ENCODE results near the gene SCO1.
"Not testable (repeated sequence)": the region's sequence is repeated elsewhere in the genome, so short reads cannot be mapped to it uniquely, and the experiment has no call there.

SCO1 gene

DNA sequence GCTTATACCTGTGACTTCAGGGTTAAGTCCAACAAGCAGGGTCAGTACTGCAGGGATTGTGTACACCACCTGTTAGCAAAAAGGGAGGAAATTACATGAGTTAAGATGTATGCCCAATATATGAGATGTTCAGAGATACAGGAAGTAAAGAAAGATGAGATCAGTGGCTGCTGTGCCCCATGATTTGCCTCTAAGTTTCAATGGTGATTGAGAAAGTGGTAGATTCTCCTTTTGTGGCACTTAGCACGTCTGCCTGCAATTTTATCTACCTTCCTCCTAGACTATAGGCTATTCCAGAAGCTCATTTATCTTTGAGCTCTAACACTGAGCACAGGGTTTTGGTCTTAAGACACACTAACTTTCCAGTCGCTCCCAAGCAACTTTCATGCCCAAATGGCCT is 28.9 kb upstream of the SCO1 start:
- DNase-seq (ENCODE audit: low read depth in 2 of 2), result no peak

DNA sequence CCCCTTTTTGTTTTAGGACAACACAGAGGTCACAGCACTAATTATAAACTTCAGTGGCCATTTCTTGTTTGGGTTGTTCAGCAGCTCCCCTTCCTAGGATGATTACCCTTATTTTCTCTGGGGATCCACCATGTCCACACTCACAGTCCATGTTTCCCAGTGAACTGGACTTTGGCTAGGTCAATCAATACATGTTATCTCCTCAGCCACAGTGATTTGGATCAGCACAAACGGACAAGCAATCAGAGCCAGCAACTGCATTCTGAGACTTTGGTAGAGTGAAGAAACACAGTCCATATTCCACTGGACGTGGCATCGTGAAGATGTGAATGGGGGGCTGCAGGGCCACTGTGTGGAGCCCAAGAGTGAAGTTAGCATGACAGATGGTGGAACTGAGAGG is 27.9 kb upstream of the SCO1 start:
- DNase-seq (ENCODE audit: low read depth in 2 of 2), result no peak

DNA sequence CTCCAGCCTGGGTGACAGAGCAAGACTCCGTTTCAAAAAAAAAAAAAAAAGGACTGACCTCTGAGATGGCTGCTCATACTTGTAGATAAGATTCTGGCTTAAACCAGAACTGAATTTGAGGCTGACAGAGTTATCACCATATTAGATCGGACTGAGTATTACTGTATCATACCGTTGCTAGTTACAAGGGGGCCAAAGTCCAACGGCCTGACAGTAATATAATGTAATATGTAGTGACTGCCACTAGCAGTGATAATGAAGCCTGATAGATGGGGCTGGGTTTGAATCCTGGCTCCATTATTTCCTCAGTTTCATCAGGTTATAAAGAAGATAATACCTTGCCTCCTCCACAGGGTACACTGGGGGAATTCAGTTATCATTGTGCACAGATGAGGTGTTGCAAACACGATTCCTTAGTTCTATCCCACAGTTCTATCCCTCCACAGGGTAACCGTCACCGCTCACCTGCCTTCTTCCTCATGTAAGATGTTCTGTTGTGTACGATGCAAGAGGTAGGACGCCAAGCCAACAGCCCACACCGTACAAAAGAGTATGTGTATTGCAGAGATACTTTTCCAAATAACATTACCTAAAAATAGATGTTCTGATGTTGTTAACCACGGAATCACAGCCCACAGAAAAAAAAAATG is 27.3 kb upstream of the SCO1 start:
- DNase-seq (ENCODE audit: low read depth in 2 of 2), result no peak

DNA sequence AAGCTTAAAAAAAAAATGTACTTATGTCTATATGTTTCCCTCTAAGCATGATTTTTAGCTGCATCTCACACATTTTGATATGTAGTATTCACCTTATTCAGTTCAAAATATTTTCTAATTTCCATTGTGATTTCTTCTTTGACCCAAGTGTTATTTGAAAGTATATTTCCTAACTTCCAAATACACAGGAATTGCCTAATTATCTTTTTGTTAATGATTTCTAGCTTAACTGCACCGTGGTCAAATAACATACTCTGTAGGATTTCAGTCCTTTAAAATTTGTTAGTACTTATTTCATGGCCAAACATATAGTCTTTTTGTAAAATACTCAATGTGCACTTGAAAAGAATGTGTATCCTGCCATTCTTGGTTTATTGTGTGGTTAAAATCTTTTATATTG is 21.2 kb upstream of the SCO1 start:
- DNase-seq (ENCODE audit: low read depth in 2 of 2), result no peak

DNA sequence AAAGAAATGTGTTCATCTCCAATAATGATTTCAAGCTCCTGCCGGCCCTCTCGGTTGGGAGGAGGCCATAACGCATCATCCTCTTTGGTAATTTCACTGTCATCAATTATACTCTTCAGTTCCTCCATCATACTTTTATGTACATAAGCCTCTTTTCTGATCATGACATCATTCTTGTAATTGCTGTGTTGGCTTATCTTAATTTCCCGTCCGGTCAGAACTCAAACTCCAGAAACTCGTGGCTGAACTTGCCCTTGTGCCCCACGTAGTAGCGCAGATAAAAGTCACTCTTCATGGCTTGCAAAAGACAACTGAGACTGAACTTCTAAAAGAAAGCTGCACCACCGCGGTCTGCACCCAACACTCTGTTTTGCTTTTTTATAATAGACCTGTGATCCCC is 18.9 kb upstream of the SCO1 start:
- DNase-seq (ENCODE audit: low read depth in 2 of 2), result no peak

DNA sequence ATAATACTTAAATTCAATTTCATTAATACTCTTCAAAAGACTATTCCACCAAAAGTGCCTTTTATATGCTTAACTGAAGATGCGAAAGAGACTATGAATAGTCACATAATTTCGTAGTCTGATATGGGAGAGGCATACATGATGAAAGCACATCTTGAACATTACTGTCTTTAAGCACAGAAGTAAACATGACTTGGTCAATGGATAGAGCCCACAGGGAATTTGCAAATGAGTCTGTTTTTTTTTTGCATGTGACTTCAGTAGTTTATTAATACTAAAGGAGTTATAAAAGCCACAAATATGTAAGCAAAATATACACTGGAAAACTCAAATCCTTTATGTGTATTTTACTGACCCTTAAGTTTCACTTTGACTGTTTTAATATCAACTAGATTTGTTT is 16.0 kb upstream of the SCO1 start:
- no peak for DNase-seq (ENCODE audit: low read depth in 2 of 2)

DNA sequence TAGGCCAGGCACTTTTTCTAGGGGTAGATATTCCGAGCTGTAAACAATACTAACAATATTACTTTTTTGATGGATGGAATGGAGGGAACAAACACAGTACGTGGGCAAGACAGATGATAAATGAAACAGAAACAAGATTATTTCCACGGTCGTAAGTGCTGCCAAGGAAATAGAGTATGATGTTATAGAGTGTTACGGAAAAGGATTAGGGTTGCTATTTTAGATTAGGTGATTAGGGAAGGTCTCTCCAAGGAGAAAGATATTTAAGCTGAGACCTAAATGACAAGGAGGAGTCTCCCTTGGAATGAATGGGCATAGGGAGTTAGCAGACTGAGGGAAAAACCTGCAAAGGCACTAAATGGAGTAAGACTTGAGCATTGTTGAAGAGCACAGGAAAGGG is 8.4 kb upstream of the SCO1 start:
- no peak for DNase-seq (ENCODE audit: low read depth in 2 of 2)

DNA sequence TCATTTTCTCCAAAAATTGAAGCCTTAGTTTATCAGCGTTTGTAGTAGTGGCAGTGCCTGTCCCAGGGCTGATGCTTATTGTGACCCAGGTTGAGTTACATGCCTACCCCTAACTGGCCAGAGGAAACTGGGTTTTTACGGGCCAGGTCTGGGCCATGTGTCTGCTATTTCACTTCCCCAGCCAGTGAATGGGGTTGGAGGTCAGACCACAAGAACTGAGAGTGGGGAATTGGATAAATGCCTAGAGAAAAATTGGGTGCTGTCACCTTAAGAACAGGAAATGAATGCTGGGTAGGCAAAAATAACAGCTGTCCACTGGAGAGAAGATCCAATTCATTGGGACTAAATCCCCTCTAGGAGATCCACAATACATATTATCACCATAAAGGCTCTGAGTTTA is 5.2 kb upstream of the SCO1 start:
- DNase-seq (ENCODE audit: low read depth in 2 of 2), result no peak

DNA sequence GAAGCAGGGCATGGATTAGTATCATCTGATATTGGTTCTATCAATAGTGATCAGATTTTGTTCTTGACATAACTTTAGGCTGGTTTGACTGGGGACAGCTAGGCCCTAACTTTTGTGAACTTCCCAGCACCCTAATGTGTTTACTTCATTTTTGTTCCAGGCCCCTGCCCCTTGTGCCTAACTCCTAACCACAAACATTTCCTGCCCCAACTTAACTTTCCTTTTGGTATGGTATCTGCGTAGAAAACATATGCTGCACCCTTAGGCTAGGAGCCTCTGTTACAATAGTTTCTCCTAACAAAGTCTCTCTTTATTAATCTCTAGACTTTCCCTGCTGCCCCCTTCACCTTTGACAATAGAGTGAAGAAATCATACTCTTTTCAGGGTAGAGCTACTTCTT is 2.5 kb upstream of the SCO1 start:
- DNase-seq (ENCODE audit: low read depth in 2 of 2), result no peak

DNA sequence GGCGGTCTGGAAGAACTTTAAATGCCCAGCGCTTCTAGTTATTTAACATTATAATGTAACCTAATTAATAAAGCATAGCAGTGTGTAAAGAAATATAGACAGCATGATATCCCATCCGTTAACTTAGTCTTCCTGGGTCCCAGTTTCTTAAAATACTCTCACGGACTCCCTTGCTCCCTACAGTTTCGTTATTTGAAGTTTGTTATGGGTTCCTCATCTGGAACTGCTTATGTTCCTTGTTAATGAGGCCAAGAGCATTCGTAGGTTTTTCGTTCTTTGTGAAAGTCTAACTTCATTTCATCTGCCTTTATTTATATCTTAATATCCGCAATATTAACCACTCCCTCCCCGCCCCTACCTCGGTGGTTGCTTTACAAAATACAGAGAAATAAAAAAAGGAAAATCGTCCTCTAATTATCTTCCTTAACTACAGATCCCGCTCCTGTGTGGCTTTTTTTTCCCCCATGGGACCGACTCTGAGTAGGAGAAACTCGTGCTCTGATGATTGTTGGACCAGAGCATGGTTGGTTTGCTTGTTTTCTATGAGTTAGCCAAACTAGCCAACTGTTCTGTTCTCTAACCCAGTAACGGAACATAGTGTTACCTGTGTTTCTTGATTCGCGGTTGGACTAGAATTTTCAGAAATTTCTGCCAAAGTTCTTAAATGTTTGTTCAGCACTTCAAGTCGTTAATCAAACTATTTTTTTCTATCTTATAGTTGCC is 924 bp upstream of the SCO1 start:
- no peak for DNase-seq (ENCODE audit: low read depth in 2 of 2)

DNA sequence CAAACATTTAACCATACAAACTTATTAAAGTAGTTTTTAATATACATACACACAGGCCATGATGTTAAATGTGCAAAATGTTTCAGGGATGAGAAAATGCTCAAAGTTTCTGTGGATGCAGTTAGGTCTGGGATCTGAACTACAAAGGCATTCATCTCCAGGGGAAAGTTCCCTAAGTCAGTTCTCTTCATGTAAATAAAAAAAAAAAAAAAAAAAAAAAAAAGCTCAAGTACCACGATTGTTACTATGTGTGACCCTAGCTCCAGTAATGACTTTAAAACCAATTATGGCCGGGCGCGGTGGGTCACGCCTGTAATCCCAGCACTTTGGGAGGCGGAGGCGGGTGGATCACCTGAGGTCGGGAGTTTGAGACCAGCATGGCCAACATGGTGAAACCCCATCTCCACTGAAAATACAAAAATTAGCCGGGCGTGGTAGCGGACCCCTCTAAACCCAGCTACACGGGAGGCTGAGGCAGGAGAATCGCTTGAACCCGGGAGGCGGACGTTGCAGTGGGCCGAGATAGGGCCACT is 1.4 kb downstream of the SCO1 start:
- not testable (repeated sequence) for DNase-seq (ENCODE audit: low read depth in 2 of 2)

DNA sequence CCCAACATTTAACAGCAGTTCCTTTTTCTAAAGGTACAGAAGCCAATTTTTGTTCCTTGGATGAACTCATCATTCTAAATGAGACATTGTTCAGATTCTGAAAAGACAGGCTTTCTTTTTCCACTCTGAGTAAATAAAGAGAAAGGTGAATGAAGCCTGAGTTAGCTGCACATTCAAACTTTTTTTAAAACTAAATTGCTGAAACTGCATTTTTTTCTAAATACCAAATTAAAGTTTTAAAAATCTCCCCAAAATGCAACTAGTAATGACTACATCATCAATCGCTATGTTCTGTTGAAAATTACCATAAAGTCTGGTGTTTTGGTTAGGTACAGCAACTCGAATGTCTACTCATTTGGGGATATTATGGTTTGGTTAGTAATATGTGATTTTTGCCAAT is 9.8 kb downstream of the SCO1 start:
- DNase-seq (ENCODE audit: low read depth in 2 of 2), result no peak

DNA sequence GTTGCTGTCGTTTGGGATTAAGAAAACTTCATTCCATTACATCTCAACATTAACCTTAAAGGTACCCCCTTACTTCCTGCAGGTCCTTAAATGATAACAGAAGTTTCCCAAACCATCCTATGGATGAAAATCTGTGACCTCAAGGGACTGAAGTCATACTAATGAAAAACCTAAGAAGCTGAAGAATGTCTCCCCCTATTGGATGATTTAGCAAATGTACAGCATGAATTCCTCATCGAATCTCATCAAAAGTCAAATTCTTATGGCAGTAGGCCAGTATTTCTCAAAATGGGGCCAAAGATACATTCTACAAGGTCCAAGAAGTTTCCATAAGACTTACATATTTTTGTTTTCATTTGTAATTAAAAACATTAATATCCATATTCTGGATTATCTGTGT is 13.5 kb downstream of the SCO1 start:
- DNase-seq (ENCODE audit: low read depth in 2 of 2), result no peak

DNA sequence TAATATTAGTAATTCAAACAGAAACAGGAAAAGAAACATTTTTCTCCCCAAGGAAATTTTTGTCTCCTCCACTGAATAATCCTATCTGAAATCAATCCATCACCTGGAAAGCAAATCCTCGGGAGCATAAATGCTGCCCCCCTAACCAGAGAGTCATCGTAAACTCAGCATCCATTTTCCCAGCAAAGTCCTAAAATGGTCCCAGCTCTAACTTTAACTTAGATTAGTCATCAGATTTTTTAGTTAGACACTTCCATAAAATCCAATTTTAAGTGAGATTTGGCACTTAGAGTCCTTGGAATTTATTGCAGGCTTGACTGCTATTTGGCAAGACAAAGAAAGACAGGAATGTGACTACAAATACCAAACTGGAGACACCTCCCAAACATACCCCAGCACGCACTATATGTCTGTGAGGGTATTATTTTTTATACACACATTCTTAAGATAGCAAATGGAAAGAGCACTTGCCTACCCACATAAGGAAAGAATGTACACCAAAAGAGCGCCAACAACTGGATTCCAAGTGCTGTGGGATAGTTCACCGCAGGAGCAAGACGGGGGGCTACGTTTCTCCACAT is 15.4 kb downstream of the SCO1 start:
- DNase-seq (ENCODE audit: low read depth in 2 of 2), result no peak

DNA sequence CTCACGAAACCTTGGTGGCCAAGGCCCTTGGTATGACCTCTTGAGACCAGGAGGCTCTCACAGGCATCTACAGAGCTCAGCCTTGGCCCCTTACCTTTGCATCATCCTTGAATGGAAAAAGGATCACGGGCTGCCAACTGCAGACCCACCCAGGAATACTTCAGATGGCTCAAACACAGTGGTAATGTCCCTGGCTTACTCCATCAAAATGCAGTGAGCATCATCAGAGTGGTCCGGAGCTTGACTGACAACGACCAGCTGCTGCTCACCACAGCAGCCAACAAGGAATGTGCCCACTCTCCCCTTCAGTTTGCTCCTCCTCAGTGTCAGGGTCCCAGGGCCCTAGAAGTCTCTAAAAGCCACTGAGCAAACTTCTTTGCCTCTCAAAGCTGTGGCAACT is 22.6 kb downstream of the SCO1 start:
- DNase-seq (ENCODE audit: low read depth in 2 of 2), result no peak

DNA sequence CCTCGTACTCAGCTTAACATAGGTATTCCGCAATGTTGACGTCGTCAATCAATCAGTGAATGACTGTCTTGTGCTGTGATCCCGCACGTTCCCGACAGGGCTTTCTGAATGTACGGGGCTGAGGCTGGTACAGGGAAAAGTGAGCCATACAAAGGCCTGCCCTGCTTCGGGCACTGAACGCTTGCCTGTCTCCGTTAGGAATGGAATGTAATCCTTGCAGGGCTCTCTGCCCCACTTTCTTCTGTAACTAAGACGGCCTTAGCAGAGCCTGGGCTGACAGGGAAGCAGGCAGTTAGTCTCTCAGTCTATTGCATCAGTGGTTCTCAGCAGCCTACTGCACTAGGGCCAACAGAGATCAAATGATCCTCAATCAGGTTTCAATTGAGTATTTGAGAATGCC is 24.0 kb downstream of the SCO1 start:
- DNase-seq (ENCODE audit: low read depth in 2 of 2), result no peak

DNA sequence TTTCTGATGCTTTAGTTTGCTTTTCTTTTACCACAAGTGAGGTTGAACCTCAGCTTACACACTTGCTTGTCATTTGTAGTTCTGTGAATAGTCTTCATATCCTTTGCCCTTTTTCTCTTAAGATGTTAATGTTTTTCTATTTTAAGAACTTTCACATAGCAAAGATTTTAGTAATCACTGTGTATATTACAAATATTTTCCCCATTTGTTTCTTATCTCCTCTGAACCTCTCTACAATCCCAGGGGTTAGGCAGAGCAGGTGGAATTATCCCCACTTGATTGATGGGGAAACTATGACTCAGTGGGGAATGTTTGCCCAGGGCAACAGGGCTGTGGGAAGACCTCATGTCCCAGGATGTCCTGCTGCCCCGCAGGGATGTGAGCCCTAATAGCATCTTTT is 28.6 kb downstream of the SCO1 start:
- no peak for DNase-seq (ENCODE audit: low read depth in 2 of 2)

DNA sequence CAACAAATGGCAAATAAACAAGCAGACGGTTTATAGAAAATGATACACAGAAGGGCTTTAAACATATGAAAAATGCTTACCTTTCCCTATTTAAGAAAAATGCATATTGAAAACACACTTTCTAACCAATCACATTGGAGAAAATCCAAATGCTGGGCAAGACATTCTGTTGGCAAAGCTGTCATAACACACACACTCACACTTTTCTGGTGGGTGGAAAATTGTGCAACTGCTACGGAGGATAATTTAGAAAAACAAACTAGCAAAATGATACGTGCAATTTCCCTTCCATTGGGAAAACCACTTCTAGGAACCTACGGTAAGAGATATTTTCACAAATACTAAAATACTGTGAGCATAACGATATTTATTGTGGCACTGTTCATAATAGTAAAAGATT is 30.4 kb downstream of the SCO1 start:
- no peak for DNase-seq (ENCODE audit: low read depth in 2 of 2)

DNA sequence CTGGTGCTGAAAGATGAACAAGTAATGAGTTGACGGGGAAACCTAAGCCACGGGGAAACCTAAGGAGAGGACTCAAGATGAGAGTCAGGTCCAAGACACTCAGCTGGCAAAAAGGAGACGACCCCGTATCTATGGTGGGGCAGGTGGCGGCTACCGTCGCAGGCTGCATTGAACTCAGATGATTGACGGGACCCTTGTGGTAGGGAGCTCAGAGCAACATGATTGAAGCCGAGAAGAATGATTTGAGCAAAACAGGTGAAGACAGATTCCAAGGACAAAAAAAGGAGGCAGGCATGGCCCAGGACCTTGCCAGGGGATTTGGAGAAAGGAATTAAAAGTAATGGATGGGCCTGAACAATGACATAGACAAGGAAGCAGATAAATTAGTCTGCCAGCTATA is 32.8 kb downstream of the SCO1 start:
- DNase-seq (ENCODE audit: low read depth in 2 of 2), result no peak

DNA sequence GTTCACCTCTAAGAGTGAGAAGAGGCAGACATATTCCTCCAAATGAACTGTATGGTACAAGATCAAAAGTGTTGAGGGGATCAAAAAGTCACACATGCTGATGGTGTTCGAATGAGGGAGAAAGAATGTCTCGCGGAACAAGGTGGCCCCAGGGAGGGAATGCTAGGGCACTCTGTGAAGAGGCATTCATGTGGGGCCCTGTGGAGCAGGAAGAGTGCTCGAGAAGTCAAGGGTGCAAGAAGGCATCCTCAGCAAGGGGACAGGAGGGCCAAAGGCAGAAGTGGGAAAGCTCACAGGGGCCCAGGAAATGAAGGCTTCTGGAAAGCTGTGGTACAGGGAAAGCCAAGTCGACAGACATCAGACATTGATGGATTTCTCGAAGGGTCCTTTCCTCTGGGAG is 34.1 kb downstream of the SCO1 start:
- no peak for DNase-seq (ENCODE audit: low read depth in 2 of 2)

DNA sequence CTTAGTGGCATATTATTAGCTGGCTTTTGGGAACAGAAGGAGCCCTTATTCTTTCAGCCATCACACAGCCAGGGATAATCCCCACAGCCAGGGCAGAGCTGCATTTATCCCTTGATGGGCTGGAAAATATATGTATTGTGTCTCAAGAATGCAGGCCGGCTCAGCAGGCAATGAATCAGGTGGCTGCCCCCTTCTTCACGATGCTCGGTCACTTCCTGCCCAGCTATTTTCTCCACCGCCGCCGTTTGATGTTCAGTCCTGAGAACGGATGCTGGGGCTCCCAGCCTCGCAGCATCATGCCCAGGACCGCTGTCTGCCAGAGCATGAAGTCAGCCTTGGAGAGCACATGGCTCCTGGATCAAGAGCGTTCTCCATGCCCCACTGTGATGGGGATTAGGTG is 35.9 kb downstream of the SCO1 start:
- no peak for DNase-seq (ENCODE audit: low read depth in 2 of 2)

DNA sequence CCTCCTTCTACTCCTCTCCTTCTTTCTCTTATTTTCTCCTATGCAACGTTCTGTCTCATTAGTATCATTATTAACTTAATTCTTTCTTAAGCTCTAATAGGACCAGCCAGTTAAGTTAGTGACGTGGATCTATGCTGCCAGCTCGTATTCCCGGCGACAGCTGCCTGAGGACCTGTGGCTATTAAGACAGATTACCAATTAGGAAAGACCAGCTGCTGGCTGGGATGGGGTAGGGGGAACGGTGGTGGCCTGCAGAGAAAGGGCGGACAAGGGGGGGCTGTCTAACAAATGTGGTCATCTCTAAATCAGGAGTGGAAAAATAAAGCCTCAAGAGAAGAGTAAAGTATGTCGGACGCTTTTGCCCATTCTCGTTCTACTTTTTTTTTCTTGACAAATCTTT is 39.5 kb downstream of the SCO1 start:
- no peak for DNase-seq (ENCODE audit: low read depth in 2 of 2)

DNA sequence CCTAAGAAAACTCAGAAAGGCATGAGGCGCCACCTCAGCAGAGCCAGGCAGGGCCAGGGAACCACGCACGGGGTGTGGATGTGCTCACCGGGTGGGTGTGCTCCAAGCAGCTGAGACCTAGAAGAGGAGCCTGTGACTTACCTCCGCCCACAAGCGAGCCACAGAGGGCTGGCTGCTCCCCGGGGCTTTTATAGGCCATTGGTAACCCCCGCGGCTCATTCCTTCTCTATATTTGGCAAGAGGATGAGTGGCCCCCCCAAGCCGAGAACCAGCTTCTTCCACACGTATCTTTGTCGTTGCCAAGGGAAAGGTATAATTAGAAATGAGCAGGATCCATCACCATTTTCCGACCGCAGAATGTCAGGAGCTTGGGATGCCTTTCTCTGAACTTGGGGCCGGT is 40.2 kb downstream of the SCO1 start, which contains the start of gene MYH3:
MYH3 (minus strand) TSS at position 162 of the 400 bp plus-strand sequence. CDS start 2,245 bp downstream, outside the sequence.
- DNase-seq (ENCODE audit: low read depth in 2 of 2), result no peak

Data from stimulated activated CD8-positive, alpha-beta memory T cell treated with anti-CD3 and anti-CD28 coated beads, Interleukin-2, amount 100 ng/mL, for 48 hours (primary cell).